NCI-H748 (cell line): ENCODE data around the gene TRIM5.

Experiments used
- DNase-seq: peaks from one replicate; lab custom pipeline; 2025; ENCODE audit not compliant: unreplicated experiment; lab: John Stamatoyannopoulos, UW

TRIM5 gene

GRCh38 chr11:5625281-5625680, 59.6 kb downstream of the TRIM5 start:
- DNase-seq: no peak

GRCh38 chr11:5624489-5625279, 60.2 kb downstream of the TRIM5 start, which contains the start of gene TRIM34:
Gene TRIM34 (plus strand): TSS chr11:5625001. CDS start chr11:5632332, 7,331 bp downstream.
- DNase-seq: no peak

GRCh38 chr11:5622802-5623201, 62.1 kb downstream of the TRIM5 start:
- DNase-seq: no peak

GRCh38 chr11:5621580-5621979, 63.3 kb downstream of the TRIM5 start:
- no peak for DNase-seq

GRCh38 chr11:5620651-5621521, 64.0 kb downstream of the TRIM5 start:
- peak; percentile 46 for DNase-seq

GRCh38 chr11:5618807-5619206, 66.1 kb downstream of the TRIM5 start:
- DNase-seq: no peak
